Left forelimb (tissue), 1 donor: ENCODE data around the gene AHRR.
A peak's percentile ranks its signal among the peaks of the same experiment; 100 is the strongest.
"Not testable (repeated sequence)": the region's sequence is repeated elsewhere in the genome, so short reads cannot be mapped to it uniquely, and the experiment has no call there.

ENCODE experiments used
- DNase-seq: peaks from one replicate; pipeline ENCODE4 v3.0.0-alpha.2; 2018; ENCODE audit warnings: low spot score

Gene AHRR

GRCh38 chr5:321230-321725 lies at the start of gene AHRR:
TSS of gene AHRR (plus strand) at chr5:321714. CDS start at chr5:343903, 22,189 bp downstream.
- no peak for DNase-seq

- not testable (repeated sequence) for DNase-seq
Observed at GRCh38 chr5:271828-272167, 49.7 kb upstream of the AHRR start.

DNA sequence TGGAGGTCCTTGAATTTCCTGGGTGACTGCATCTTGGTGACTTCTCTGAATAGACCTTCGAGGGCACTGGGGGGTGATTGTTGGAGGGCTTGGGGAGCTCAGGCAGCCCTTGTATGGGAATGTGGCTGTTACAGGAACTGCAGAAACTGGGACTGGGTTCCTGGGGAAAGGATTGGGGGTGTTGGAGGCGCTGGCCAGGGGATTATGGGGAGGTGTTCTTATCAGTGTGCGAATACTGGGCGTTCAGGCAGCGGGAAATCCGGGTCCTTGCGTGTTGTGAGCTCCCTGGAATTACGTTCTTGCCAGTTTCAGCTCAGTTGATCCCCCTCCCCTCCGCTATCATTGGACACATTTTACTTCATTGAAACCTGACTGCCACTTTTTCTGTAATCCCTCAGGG lies 48.4 kb upstream of the AHRR start:
- peak; percentile 3 for DNase-seq

DNA sequence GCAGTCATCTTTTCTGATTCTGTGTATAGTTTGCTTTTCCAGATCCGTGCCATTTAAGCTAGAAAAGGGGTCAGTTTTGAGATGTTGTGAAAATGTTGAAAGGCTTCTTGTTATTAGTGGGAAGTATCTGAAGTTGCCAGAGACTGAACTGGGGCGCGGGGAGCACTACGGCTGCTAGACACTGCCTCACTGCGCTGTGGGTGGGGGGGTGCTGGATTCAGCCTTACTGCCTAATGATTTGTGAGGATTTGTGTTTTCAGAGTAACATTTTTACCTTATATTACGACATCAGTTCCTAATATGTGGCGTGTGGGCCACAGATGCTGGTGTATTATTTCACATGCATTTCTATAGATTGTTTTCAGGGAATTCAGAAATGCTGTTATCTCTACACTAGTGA lies 48.0 kb upstream of the AHRR start:
- DNase-seq: not testable (repeated sequence)

DNA sequence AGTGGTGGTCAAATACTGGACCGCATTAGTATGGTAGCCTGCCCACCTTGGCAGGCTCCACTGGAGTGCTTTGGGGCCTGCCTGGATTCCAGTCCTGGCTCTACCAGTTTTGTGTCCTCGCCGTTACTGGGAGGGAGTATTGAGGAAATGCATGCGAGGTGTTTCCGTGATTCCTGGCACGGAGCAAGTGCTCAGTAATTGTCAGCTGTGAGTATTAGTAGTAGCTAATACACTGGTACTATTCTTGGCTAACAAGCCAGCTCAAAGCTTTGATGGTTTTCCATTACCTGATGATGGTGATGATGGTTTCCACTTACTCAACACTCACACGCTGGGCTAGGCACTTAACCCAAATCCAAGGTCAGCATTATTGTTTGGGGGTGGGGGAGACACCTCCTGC lies 47.2 kb upstream of the AHRR start:
- peak; percentile 20 for DNase-seq

GRCh38 chr5:278646-279045 lies 42.9 kb upstream of the AHRR start:
- no peak for DNase-seq

GRCh38 chr5:279051-279665 lies 42.4 kb upstream of the AHRR start:
- not testable (repeated sequence) for DNase-seq

GRCh38 chr5:285991-286557 lies 35.4 kb upstream of the AHRR start:
- no peak for DNase-seq

- DNase-seq: not testable (repeated sequence)
Observed at GRCh38 chr5:290200-290599, 31.3 kb upstream of the AHRR start.

- not testable (repeated sequence) for DNase-seq
Observed at GRCh38 chr5:291345-291744, 30.2 kb upstream of the AHRR start.

DNA sequence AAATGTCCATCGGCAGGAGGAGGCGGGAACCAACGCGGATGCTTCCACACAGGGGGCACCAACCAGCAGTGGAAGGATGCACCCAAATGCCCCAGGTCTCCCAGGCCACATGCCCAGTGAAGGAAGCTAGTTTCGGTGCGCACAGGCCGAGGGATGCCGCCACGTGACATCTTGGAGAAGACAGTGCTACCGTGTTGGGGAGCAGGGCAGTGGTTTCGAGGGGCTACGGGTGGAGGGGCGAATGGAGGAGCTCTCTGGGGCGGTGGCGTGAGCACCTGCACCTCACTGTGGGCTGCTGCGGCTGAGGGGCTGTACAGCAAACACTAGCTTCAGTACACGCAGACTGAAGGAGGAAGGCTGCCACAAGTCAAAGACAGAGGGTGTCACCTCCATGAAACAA lies 26.7 kb upstream of the AHRR start:
- DNase-seq: not testable (repeated sequence)

DNA sequence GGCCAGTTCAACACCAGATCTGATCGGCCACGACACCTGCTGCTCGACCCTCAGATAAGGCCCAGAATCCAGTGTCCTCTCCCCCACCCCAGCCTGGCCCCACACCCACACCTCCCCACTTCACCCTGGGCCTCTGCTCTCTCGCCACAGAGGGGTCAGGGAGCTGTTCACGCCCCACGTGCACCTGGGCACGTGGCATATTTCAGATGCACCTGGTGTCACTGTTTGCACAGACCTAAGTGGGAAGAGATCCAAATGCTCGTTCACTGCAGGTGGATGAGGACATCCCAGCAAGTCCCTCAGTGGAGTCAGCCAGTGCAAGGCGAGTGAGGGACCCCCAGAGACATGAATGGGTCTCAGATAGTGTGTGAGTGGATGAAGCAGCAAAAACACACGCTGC lies 25.3 kb upstream of the AHRR start:
- not testable (repeated sequence) for DNase-seq

- not testable (repeated sequence) for DNase-seq
Observed at GRCh38 chr5:296954-297353, 24.6 kb upstream of the AHRR start.

DNA sequence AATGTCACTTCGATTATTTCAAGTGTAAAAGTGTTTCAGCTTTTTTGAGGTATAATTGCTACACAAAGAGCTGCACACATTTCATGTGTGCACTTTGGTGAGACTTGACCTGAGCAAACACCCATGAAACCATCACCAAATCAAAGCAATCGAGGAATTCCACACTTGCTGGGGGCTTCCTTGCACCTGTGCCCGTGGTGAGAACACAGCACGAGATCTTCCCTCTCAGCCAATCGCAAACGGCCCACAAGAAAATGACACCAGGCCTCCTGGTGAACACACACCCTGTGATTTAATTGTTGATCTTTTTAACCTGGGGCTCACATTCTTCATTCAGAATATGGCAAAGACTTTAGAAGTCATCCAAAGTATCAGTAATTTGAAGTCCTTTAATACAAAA lies 24.1 kb upstream of the AHRR start:
- not testable (repeated sequence) for DNase-seq

DNA sequence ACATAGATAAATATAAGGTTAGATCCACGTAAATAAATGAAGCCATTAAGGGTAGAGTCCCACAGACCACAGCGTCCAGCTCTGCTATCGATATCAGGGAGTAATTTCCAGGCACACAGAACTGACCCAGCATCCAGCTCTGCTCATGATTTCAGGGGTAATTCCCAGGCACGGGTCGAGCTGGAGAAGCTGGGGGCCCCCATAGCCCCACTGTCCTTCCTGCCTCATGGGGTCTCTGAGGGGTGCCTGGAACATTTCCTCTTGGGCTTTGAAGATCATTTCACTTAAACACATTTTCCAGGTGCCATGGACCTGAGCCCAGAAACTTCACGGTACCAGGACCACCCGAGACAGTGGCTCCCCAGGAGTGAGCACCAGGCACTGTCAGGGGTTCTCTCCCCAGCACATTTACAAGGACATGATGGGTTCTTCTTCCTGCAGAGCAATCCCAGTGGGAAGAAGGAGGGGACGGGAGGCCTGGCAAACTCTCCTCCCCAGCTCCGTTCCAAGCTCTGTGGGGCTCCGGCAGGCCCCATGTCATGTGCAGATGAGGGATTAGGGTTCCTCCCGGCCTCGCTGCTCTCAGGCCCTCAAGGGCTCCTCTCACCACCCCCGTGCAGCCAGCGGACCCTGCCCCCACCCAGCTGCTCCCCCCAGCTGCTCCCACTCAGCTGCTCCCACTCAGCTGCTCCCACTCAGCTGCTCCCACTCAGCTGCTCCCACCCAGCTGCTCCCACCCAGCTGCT lies 23.4 kb upstream of the AHRR start:
- DNase-seq: not testable (repeated sequence)

DNA sequence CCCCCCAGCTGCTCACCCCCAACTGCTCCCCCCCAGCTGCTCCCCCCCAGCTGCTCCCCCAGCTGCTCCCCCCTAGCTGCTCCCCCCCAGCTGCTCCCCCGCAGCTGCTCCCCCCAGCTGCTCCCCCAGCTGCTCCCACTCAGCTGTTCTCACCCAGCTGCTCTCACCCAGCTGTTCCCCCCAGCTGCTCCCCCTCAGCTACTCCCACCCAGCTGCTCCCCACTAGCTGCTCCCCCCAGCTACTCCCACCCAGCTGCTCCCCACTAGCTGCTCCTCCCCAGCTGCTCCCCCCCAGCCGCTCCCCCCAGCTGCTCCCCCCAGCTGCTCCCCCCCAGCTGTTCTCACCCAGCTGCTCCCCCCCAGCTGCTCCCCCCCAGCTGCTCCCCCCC lies 22.8 kb upstream of the AHRR start:
- DNase-seq: no peak

GRCh38 chr5:299921-300320 lies 21.6 kb upstream of the AHRR start:
- not testable (repeated sequence) for DNase-seq

DNA sequence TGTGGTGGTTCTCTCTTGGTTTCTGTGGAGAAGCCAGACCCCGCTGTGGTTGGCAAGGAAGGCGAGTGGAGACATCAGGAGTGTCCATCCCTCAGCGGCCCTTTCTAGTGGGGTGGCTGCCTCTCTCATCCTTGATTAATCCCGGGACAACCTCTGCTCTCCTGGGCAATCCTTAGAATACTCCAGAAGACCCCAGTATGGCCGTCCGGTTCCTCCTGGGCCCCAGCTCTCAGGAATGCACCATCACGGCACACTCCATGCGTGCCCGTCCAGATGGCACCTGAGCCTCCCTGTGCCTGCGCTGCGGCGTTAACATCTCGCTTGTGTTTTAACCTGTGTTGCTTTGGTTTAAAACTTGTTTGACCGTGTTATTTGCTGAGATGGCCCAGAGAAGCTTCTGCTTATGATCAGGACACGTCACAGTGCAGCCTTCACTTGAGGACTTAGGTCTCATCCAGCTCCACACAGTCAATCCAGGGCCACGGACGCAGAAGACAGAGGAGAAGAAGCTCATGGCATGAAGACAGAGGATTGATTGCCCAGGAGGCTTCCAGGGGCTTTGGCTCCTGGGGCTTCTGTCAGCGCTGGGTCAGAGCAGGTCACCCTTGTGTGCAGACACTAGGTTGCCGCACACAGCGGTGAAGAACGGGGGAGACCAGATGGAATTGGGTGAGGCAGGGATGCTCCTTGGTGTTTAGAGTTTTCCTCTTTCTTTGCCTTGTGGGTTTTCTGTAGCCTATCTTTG lies 20.7 kb upstream of the AHRR start:
- DNase-seq: not testable (repeated sequence)

GRCh38 chr5:302416-302815 lies 19.1 kb upstream of the AHRR start:
- not testable (repeated sequence) for DNase-seq

DNA sequence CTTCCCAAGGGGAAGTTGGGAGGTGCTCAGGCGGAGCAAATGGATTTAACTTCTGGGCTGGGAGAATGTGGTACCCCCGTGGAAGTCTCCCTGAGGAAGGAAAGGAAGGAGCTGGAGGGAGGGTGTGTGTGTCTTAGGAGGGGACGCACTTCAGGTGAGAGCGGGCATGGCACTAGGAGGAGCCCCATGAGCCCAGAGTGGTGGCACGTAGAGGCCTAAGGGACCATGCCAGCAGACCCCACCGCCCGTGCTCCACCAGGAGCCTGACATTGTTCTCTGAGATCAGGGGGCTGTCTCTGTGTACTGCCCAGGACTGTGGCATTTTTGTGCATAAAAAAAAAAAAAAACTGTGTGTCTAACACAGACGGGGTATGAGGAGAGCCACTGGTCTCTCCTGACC lies 18.5 kb upstream of the AHRR start:
- no peak for DNase-seq

GRCh38 chr5:303741-304140 lies 17.8 kb upstream of the AHRR start:
- not testable (repeated sequence) for DNase-seq

- DNase-seq: peak; percentile 59
Observed at GRCh38 chr5:305050-305449, 16.5 kb upstream of the AHRR start.

- peak; percentile 5 for DNase-seq
Observed at GRCh38 chr5:305459-305858, 16.1 kb upstream of the AHRR start.
